Esophagus muscularis mucosa (tissue), 4 donors: ENCODE data around the gene ZER1.

ENCODE experiments used
- CTCF ChIP-seq, 3 experiments: fragments of 200-600 bp in 2 of 3; fragments of 450-650 bp in 1 of 3; sonication (generic) in 2 of 3; IDR thresholded peaks; one replicate each; pipeline ENCODE4 v1.5.1; 2017 to 2019; ENCODE audit warnings: antibody characterized with exemption in 3 of 3, mild to moderate bottlenecking in 2 of 3, moderate library complexity in 1 of 3
- EP300 ChIP-seq: sonication (generic); formaldehyde crosslinking; IDR thresholded peaks from one replicate; pipeline ENCODE4 v1.6.1; 2017; ENCODE audit warnings: antibody characterized with exemption
- POLR2A ChIP-seq: fragments of 450-650 bp; IDR thresholded peaks from one replicate; pipeline ENCODE4 v1.6.1; 2017; ENCODE audit warnings: antibody characterized with exemption, moderate library complexity, mild to moderate bottlenecking, low read depth
- POLR2AphosphoS5 ChIP-seq, 2 donors: sonication (generic); formaldehyde crosslinking; IDR thresholded peaks; one replicate each; pipeline ENCODE4 v1.6.1; 2017; ENCODE audit warnings: antibody characterized with exemption in 2 of 2

- TF ChIP-seq POLR2A (no peak), CTCF (IDR thresholded peaks at IDR 0.05) (no peak), EP300 (no peak), POLR2AphosphoS5 (IDR thresholded peaks at IDR 0.05) (no peak)
Observed at GRCh38 chr9:128704356-128704670, 67.4 kb downstream of the ZER1 start.
